H1 (cell line): ENCODE results near the gene AGBL5. TPM values are rescaled to one million over a fixed set of nuclear protein-coding genes. Genes with fewer than 3 reads are reported as not detected.

Source experiments
- CTCF ChIA-PET: fragments of 300-600 bp; sonication (Branson Sonifier 250); formaldehyde crosslinking; loops from one replicate; lab custom pipeline; 2021; ENCODE audit not compliant: partially characterized antibody; lab: Charles Lee
- POLR2A ChIA-PET: fragments of 300-600 bp; sonication (Branson Sonifier 250); formaldehyde crosslinking; loops from one replicate; lab custom pipeline; 2021; ENCODE audit warnings: inconsistent platforms; ENCODE audit not compliant: partially characterized antibody; lab: Charles Lee
- DNase-seq, 2 experiments: peaks; one replicate each; pipeline versions ENCODE4 v3.0.0 to v3.0.0-alpha.2; 2010 to 2022; ENCODE audit warnings: low spot score in 2 of 2, low read depth in 1 of 2, mixed read lengths in 1 of 2
- FAIRE-seq: peaks from 2 replicates; lab custom pipeline; 2011; peaks lifted over from hg19 to GRCh38; lab: Jason Lieb, UNC
- H2AFZ ChIP-seq: 2 replicates; pipeline ENCODE4 v1.8.1; 2012; ENCODE audit warnings: low read length, inconsistent platforms
- H2AK5ac ChIP-seq: 2 replicates; pipeline ENCODE4 v1.6.1; 2013; ENCODE audit warnings: low read depth, low read length
- H2BK120ac ChIP-seq: replicated peaks from 2 replicates; pipeline ENCODE3; 2013; ENCODE audit warnings: low read depth, low read length, inconsistent platforms
- H2BK12ac ChIP-seq: 2 replicates; pipeline ENCODE4 v1.6.1; 2013; ENCODE audit warnings: low read depth, low read length
- H2BK15ac ChIP-seq: 2 replicates; pipeline ENCODE4 v1.6.1; 2013; ENCODE audit warnings: low read length
- H2BK20ac ChIP-seq: 2 replicates; pipeline ENCODE4 v1.6.1; 2013; ENCODE audit warnings: low read length
- H2BK5ac ChIP-seq: 2 replicates; pipeline ENCODE4 v1.6.1; 2013; ENCODE audit warnings: low read depth, low read length
- H3K14ac ChIP-seq: 2 replicates; pipeline ENCODE4 v1.6.1; 2013; ENCODE audit warnings: inconsistent platforms; ENCODE audit not compliant: insufficient read length
- H3K18ac ChIP-seq: 2 replicates; pipeline ENCODE4 v1.6.1; 2013; ENCODE audit warnings: low read length; ENCODE audit errors: extremely low read depth
- H3K23ac ChIP-seq: 2 replicates; pipeline ENCODE4 v1.6.1; 2013; ENCODE audit warnings: inconsistent platforms; ENCODE audit not compliant: insufficient read length
- H3K23me2 ChIP-seq: 2 replicates; pipeline ENCODE4 v1.6.1; 2013; ENCODE audit warnings: low read depth, low read length
- H3K27ac ChIP-seq: 2 replicates; pipeline ENCODE4 v1.6.1; 2011; ENCODE audit warnings: low read depth, low read length, inconsistent platforms
- H3K27me3 ChIP-seq, 4 experiments: replicated peaks in 1 of 4; 1 replicate in 1 of 4; 2 replicates in 3 of 4; pipeline versions ENCODE4 v1.6.1 to v1.8.1; 2011 to 2013; ENCODE audit warnings: low read length in 3 of 4, mild to moderate bottlenecking in 3 of 4, inconsistent platforms in 2 of 4, mixed read lengths in 2 of 4, moderate library complexity in 1 of 4; ENCODE audit not compliant: control insufficient read depth in 3 of 4, insufficient read depth in 3 of 4; ENCODE audit errors: extremely low read depth in 1 of 4
- H3K36me3 ChIP-seq, 4 experiments: 2 replicates each; pipeline versions ENCODE4 v1.6.1 to v1.8.1; 2011 to 2013; ENCODE audit warnings: mild to moderate bottlenecking in 4 of 4, low read length in 3 of 4, moderate library complexity in 2 of 4, control low read depth in 1 of 4, inconsistent platforms in 1 of 4; ENCODE audit not compliant: insufficient read depth in 4 of 4, control insufficient read depth in 2 of 4
- H3K4ac ChIP-seq: replicated peaks from 2 replicates; pipeline ENCODE3; 2013; ENCODE audit warnings: low read length, low read depth, mixed read lengths, inconsistent platforms; ENCODE audit not compliant: insufficient read length
- H3K4me1 ChIP-seq, 4 experiments: replicated peaks in 1 of 4; 1 replicate in 1 of 4; 2 replicates in 3 of 4; pipeline versions ENCODE4 v1.6.1 to v1.8.1; 2011 to 2013; ENCODE audit warnings: low read length in 3 of 4, inconsistent platforms in 2 of 4, mixed read lengths in 1 of 4; ENCODE audit not compliant: insufficient read depth in 4 of 4, control insufficient read depth in 3 of 4
- H3K4me2 ChIP-seq, 2 experiments: 2 replicates each; pipeline versions ENCODE4 v1.6.1 to v1.8.1; 2011 to 2013; ENCODE audit warnings: low read depth in 2 of 2, low read length in 2 of 2, control low read depth in 1 of 2, inconsistent platforms in 1 of 2, mild to moderate bottlenecking in 1 of 2; ENCODE audit not compliant: insufficient read depth in 1 of 2
- H3K4me3 ChIP-seq, 4 experiments: fragments of 200-600, 300-600 bp in 1 of 4; sonication (generic), shearing (Covaris generic), sonication (Bioruptor Twin) in 1 of 4; 2 replicates each; pipeline versions ENCODE4 v1.5.1 to v1.8.1; 2011 to 2016; ENCODE audit warnings: low read length in 4 of 4, low read depth in 3 of 4, control low read depth in 2 of 4, inconsistent platforms in 2 of 4, mild to moderate bottlenecking in 2 of 4, mixed read lengths in 1 of 4, moderate library complexity in 1 of 4; ENCODE audit not compliant: insufficient read depth in 2 of 4; ENCODE audit errors: extremely low read depth in 1 of 4
- H3K56ac ChIP-seq: replicated peaks from 2 replicates; pipeline ENCODE3; 2013; ENCODE audit warnings: low read depth, mild to moderate bottlenecking, mixed read lengths, low read length, inconsistent platforms; ENCODE audit not compliant: insufficient read length
- H3K79me1 ChIP-seq: 2 replicates; pipeline ENCODE4 v1.6.1; 2013; ENCODE audit warnings: low read depth, low read length, control low read depth
- H3K79me2 ChIP-seq, 2 experiments: 2 replicates each; pipeline versions ENCODE4 v1.6.1 to v1.8.1; 2012 to 2013; ENCODE audit warnings: low read length in 2 of 2, mild to moderate bottlenecking in 2 of 2, inconsistent platforms in 1 of 2; ENCODE audit not compliant: insufficient read depth in 2 of 2, control insufficient read depth in 1 of 2
- H3K9ac ChIP-seq, 4 experiments: replicated peaks in 1 of 4; 1 replicate in 1 of 4; 2 replicates in 3 of 4; pipeline versions ENCODE4 v1.6.1 to v1.8.1; 2011 to 2013; ENCODE audit warnings: low read depth in 3 of 4, low read length in 3 of 4, control low read depth in 2 of 4, mild to moderate bottlenecking in 2 of 4, moderate library complexity in 2 of 4, inconsistent platforms in 1 of 4; ENCODE audit errors: extremely low read depth in 1 of 4
- H3K9me3 ChIP-seq, 2 experiments: 2 replicates each; pipeline versions ENCODE4 v1.6.1 to v1.8.1; 2012 to 2013; ENCODE audit warnings: mild to moderate bottlenecking in 2 of 2, moderate library complexity in 2 of 2, control low read depth in 1 of 2, inconsistent platforms in 1 of 2, low read depth in 1 of 2, low read length in 1 of 2, mixed read lengths in 1 of 2; ENCODE audit not compliant: insufficient read depth in 2 of 2
- H4K20me1 ChIP-seq, 2 experiments: replicated peaks in 1 of 2; 2 replicates each; pipeline versions ENCODE3 to v1.8.1; 2011 to 2013; ENCODE audit warnings: inconsistent platforms in 2 of 2, low read length in 2 of 2, mild to moderate bottlenecking in 1 of 2; ENCODE audit not compliant: insufficient read depth in 2 of 2, control insufficient read depth in 1 of 2
- H4K5ac ChIP-seq: 2 replicates; pipeline ENCODE4 v1.6.1; 2013; ENCODE audit warnings: low read length, low read depth, mixed read lengths, inconsistent platforms; ENCODE audit not compliant: insufficient read length
- H4K8ac ChIP-seq: 2 replicates; pipeline ENCODE4 v1.8.0; 2013; ENCODE audit warnings: mild to moderate bottlenecking, moderate library complexity, low read length, inconsistent platforms; ENCODE audit not compliant: insufficient read depth; ENCODE audit errors: extremely low read depth
- H4K91ac ChIP-seq: replicated peaks from 2 replicates; pipeline ENCODE3; 2013; ENCODE audit warnings: low read length, mixed read lengths, inconsistent platforms; ENCODE audit not compliant: insufficient read length
- BRCA1 ChIP-seq: IDR thresholded peaks from 2 replicates; pipeline ENCODE4 v1.6.1; 2012; ENCODE audit warnings: low read depth, low read length, improper control_type of control experiment
- CBX8 ChIP-seq: fragments of 300-800, 300-1000 bp; sonication (generic); IDR thresholded peaks from 2 replicates; pipeline ENCODE4 v1.7.1; 2016; ENCODE audit warnings: low read depth, low read length, borderline replicate concordance
- EGR1 ChIP-seq: IDR thresholded peaks from 2 replicates; pipeline ENCODE4 v1.6.1; 2011; ENCODE audit warnings: low read depth, low read length, borderline replicate concordance
- HDAC2 ChIP-seq, 2 experiments: fragments of 300-600 bp in 1 of 2; sonication (generic) in 1 of 2; IDR thresholded peaks; 2 replicates each; pipeline ENCODE4 v1.6.1; 2011 to 2012; ENCODE audit warnings: low read depth in 2 of 2, low read length in 2 of 2, mild to moderate bottlenecking in 2 of 2, moderate library complexity in 2 of 2, borderline replicate concordance in 1 of 2, inconsistent platforms in 1 of 2
- HDAC6 ChIP-seq: IDR thresholded peaks from one replicate; pipeline ENCODE4 v1.7.1; 2012; ENCODE audit warnings: low read depth, mild to moderate bottlenecking, inconsistent platforms, low read length, moderate library complexity
- JUND ChIP-seq: IDR thresholded peaks from 2 replicates; pipeline ENCODE4 v1.6.1; 2011; ENCODE audit warnings: mild to moderate bottlenecking, improper control_type of control experiment, low read length
- KDM4A ChIP-seq: IDR thresholded peaks from one replicate; pipeline ENCODE4 v1.7.1; 2012; ENCODE audit warnings: low read depth, mild to moderate bottlenecking, moderate library complexity, low read length, inconsistent platforms; ENCODE audit not compliant: severe bottlenecking
- MAFK ChIP-seq: IDR thresholded peaks from 2 replicates; pipeline ENCODE4 v1.6.1; 2012; ENCODE audit warnings: low read depth, mild to moderate bottlenecking, improper control_type of control experiment, low read length
- POU5F1 ChIP-seq: IDR thresholded peaks from 2 replicates; pipeline ENCODE4 v1.6.1; 2011; ENCODE audit warnings: low read depth, mild to moderate bottlenecking, low read length, moderate library complexity
- SIN3A ChIP-seq, 2 experiments: IDR thresholded peaks in 1 of 2; conservative IDR thresholded peaks in 1 of 2; 2 replicates each; pipeline ENCODE4 v1.6.1; 2011 to 2012; ENCODE audit warnings: low read length in 2 of 2, improper control_type of control experiment in 1 of 2, low read depth in 1 of 2, mild to moderate bottlenecking in 1 of 2
- SRF ChIP-seq: IDR thresholded peaks from 2 replicates; pipeline ENCODE4 v1.6.1; 2011; ENCODE audit warnings: mild to moderate bottlenecking, low read depth, low read length, moderate library complexity
- YY1 ChIP-seq: IDR thresholded peaks from 2 replicates; pipeline ENCODE4 v1.6.1; 2011; ENCODE audit warnings: low read depth, mild to moderate bottlenecking, low read length
- WGBS, 2 experiments: shearing (Covaris generic) in 1 of 2; methylation state at CpG; one replicate each; pipeline versions ENCODE4 v1.1.6 to v1.1.7; 2013 to 2015; ENCODE audit warnings: low lambda C conversion rate in 2 of 2, mixed read lengths in 2 of 2, inconsistent platforms in 1 of 2, low coverage in 1 of 2, missing lambda C conversion rate in 1 of 2; ENCODE audit not compliant: insufficient replicate concordance in 2 of 2, insufficient coverage in 1 of 2, insufficient read length in 1 of 2; ENCODE audit errors: extremely low coverage in 1 of 2, missing lambda C conversion rate in 1 of 2; 5-methylcytosine and 5-hydroxymethylcytosine counted together
- polyA plus RNA-seq, 7 experiments: library from polyadenylated mRNA; depleted of rRNA in 3 of 7; stranded (reverse) in 5 of 7; unstranded in 2 of 7; fragments of >200 nt in 5 of 7; fragments of 200-250 nt in 2 of 7; gene quantifications; 1 replicate in 5 of 7; 2 replicates in 1 of 7; 4 replicates in 1 of 7; pipeline versions ENCODE4 v1.2.1 to v1.2.3, GENCODE V29; 2011 to 2013; ENCODE audit warnings: missing spikeins in 2 of 7, mixed read lengths in 2 of 7
- total RNA-seq: library from RNA; stranded (reverse); fragmentation: NEBNext Ultra II Directional; extraction: Animal tissue kit (Norgen Biotek cat#: 25700); gene quantifications from 2 replicates; pipeline ENCODE4 v1.2.1, GENCODE V29; 2021

The AGBL5 gene
- total and polyA plus RNA-seq, 2 of the 8 experiments (the other 6 are each of a cell fraction or from before 2014, with no cell fraction given): 45.4 to 62.0 TPM

GRCh38 chr2:27053776-27054175, 2.3 kb downstream of the AGBL5 start:
- ChIA-PET POLR2A (interaction anchor here (1.1 to 19.3 kb wide), 6 partner anchors 13 to 303 kb away, joined by 3 to 441 read pairs (median 4); partner anchors contain the start of genes EMILIN1, GTF3C2, OST4 and TMEM214), CTCF (interaction anchor here (0.6 to 18.3 kb wide), 6 partner anchors 11 to 131 kb away, joined by 3 to 160 read pairs (median 4); partner anchors contain the start of genes EMILIN1 and KHK)
- 96% methylated on average over 8 of the region's 8 CpGs; no CpG with 5 or more reads in 1 of the 2 experiments for WGBS, 2 experiments
- no peak overlapping the region for H3K27ac ChIP-seq
- no peak overlapping the region for H3K14ac ChIP-seq
- no peak overlapping the region for H3K9ac ChIP-seq
- H3K4me1 ChIP-seq: no peaks in the 10 kb centered on the region; a peak in 4 of 7 replicates
- FAIRE-seq: no peak
- no peaks in the 10 kb centered on the region for H3K79me2 ChIP-seq
- no peak overlapping the region for H3K23ac ChIP-seq
- H3K79me1 ChIP-seq: no peaks in the 10 kb centered on the region
- peaks cover 17 to 35% (median 24%) of the 10 kb centered on the region in 4 experiments for H3K36me3 ChIP-seq
- H4K20me1 ChIP-seq: peaks cover 0 to 4% of the 10 kb centered on the region in 2 experiments
- no peak overlapping the region for H2AK5ac ChIP-seq
- no peak overlapping the region for H2BK20ac ChIP-seq
- H3K27me3 ChIP-seq: no peaks in the 10 kb centered on the region
- H3K18ac ChIP-seq: no peak overlapping the region
- no peak overlapping the region for H2BK5ac ChIP-seq
- H3K4ac ChIP-seq: no peak overlapping the region
- peaks cover 13% of the 10 kb centered on the region for H3K23me2 ChIP-seq
- no peak for DNase-seq
- H2BK15ac ChIP-seq: no peak overlapping the region
- H2BK120ac ChIP-seq: no peak overlapping the region
- H3K4me2 ChIP-seq: no peak overlapping the region
- H3K56ac ChIP-seq: no peak overlapping the region
- no peak overlapping the region for H4K91ac ChIP-seq
- H4K5ac ChIP-seq: no peak overlapping the region
- H3K9me3 ChIP-seq: no peaks in the 10 kb centered on the region
- no peak overlapping the region for H4K8ac ChIP-seq
- no peak overlapping the region for H2BK12ac ChIP-seq
- no peak overlapping the region for H2AFZ ChIP-seq
- no peak overlapping the region for H3K4me3 ChIP-seq
- TF ChIP-seq SIN3A (conservative IDR thresholded peaks at IDR 0.05 in 1 of 2, IDR thresholded peaks at IDR 0.05 in 1 of 2; ENCODE audit: low read depth in 1 of 2, low read length in 2 of 2) (no peak), SRF (no peak), EGR1 (no peak), POU5F1 (no peak), BRCA1 (no peak), CBX8 (no peak), HDAC2 (IDR thresholded peaks at IDR 0.05; ENCODE audit: borderline replicate concordance in 1 of 2, low read depth in 2 of 2, low read length in 2 of 2) (no peak), MAFK (no peak), JUND (no peak), KDM4A (no peak), YY1 (no peak), HDAC6 (no peak)
